BE2C (cell line): ENCODE results near the gene BLID.

Experiments
- DNase-seq: peaks from one replicate; pipeline ENCODE4 v3.0.0-alpha.2; 2020
- H3K27me3 ChIP-seq: fragments of 250-450 bp; sonication (Bioruptor Pico); 2 replicates; pipeline ENCODE4 v1.5.1; 2020; ENCODE audit warnings: mild to moderate bottlenecking
- H3K36me3 ChIP-seq: fragments of 250-450 bp; sonication (Bioruptor Pico); 2 replicates; pipeline ENCODE4 v1.5.1; 2020; ENCODE audit warnings: mild to moderate bottlenecking
- H3K4me1 ChIP-seq: fragments of 250-450 bp; sonication (Bioruptor Pico); 2 replicates; pipeline ENCODE4 v1.5.1; 2020
- H3K4me3 ChIP-seq: 2 replicates; pipeline ENCODE4 v1.5.1; 2011; ENCODE audit warnings: low read depth, low read length
- H3K9me3 ChIP-seq: fragments of 250-450 bp; sonication (Bioruptor Pico); 2 replicates; pipeline ENCODE4 v1.5.1; 2020
- TF ChIP-seq, protein P1 (sequence below): IDR thresholded peaks from 2 replicates; pipeline ENCODE4 v1.5.1; 2012; ENCODE audit warnings: mild to moderate bottlenecking, low read depth, low read length

The BLID gene

DNA sequence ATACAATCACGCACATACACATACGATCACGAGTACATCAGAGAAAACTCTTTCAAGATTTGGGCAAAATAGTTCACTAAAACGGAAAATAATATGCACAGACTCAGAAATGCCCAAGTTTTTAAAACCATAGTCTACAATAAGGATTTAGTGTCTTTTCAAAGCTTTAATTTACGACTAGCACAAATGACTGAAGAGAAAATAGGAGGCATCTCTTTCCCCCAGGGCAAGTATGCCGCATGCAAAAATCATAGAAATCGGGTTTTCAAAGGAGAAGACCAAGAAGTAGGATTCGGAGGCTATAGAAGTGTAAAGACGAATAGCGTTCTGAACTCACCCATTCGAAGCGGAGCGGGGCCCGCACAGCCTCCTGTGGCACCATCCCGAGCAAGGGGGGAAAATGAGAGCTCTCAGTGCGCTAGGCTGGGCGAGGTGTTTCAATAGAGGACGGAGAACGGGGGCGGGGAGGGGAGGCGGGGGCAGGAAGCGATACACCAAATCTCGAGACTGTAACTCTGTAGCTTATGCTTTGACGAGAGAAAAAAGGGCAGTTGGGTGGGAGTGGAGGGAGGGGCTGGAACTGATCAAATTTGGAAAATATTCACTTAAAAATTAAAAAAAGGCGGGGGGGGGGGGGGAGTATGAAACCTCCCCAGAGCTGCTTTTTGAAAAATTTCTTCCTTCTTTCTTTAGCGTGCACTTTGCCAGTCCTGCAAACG is 15.8 kb downstream of the BLID start:
- no peaks in the 10 kb centered on the region for H3K36me3 ChIP-seq
- peak; percentile 33 for DNase-seq
- H3K4me3 ChIP-seq, result peak overlapping the region; percentile 68
- TF ChIP-seq, protein P1, sequence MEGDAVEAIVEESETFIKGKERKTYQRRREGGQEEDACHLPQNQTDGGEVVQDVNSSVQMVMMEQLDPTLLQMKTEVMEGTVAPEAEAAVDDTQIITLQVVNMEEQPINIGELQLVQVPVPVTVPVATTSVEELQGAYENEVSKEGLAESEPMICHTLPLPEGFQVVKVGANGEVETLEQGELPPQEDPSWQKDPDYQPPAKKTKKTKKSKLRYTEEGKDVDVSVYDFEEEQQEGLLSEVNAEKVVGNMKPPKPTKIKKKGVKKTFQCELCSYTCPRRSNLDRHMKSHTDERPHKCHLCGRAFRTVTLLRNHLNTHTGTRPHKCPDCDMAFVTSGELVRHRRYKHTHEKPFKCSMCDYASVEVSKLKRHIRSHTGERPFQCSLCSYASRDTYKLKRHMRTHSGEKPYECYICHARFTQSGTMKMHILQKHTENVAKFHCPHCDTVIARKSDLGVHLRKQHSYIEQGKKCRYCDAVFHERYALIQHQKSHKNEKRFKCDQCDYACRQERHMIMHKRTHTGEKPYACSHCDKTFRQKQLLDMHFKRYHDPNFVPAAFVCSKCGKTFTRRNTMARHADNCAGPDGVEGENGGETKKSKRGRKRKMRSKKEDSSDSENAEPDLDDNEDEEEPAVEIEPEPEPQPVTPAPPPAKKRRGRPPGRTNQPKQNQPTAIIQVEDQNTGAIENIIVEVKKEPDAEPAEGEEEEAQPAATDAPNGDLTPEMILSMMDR, result no peak
- peaks cover 8% of the 10 kb centered on the region for H3K27me3 ChIP-seq
- no peaks in the 10 kb centered on the region for H3K9me3 ChIP-seq
- H3K4me1 ChIP-seq, result peaks cover 3% of the 10 kb centered on the region; the same call in 1 of the 2 replicates

DNA sequence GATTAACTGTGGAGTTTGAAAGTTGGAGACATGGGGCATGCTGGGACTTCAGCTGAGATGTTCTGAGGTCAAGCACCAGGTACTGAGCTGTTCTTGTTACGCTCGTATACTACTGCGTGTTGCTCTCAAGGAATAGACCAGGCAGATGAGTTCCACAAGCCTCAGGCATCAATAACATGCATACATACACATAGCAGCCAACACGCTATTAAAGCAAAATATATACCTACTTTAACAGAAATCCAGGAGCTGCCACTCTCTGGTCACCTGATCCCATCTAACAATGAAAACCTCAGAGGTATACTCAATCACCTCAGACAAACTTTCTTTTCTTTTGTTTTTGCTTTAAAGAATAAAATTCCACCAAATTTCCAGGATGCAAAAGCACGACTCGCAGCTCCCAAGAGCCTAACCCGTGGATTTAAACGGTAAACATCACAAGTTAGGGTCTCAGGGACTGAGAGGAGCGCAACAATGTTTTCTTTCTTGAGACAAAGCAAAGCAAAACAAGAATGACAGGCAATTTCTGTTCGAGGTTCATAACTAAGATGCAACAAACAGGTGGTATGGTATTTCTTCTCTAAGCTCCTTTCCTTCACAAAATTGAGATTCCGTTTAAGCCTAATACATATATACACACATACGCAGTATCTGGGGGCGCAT is 16.5 kb downstream of the BLID start:
- H3K4me1 ChIP-seq, result peaks cover 3% of the 10 kb centered on the region; the same call in 1 of the 2 replicates
- peaks cover 8% of the 10 kb centered on the region for H3K27me3 ChIP-seq
- H3K36me3 ChIP-seq, result no peaks in the 10 kb centered on the region
- TF ChIP-seq, protein P1, result no peak
- DNase-seq, result no peak
- H3K4me3 ChIP-seq, result peak overlapping the region; percentile 68
- no peaks in the 10 kb centered on the region for H3K9me3 ChIP-seq

DNA sequence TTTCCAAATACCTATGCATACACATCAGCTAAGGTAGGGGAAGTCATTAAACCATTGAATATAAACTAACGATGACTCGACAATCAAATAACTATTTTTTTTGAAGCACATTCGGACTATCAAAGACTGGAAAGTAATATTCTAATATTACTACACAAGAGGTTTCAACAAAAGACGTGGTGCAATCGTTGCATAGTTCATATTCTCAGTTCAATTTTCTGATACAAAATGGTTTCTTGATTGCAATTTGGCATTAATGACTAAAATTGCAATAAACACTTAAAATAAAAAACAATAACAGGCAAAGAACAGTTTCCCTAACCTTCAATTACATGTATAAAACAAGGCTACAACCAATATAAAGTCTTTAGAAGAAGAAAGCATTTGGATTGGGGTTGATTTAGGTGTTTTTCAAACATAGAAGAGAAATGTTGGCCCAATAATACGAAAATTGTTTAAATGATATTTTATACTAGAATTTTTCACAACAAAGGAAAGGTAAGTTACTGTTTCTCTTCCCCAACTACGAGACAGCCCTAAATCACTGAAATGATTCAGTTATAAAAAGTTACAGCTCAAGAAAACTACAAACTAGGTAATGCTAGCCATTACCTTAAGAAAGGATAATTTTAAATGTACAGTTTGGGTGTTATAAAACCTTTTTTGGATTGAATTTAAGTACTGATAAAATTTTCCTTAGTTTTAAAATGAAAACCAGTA is 17.6 kb downstream of the BLID start:
- H3K4me3 ChIP-seq, result peak overlapping the region; percentile 68

DNA sequence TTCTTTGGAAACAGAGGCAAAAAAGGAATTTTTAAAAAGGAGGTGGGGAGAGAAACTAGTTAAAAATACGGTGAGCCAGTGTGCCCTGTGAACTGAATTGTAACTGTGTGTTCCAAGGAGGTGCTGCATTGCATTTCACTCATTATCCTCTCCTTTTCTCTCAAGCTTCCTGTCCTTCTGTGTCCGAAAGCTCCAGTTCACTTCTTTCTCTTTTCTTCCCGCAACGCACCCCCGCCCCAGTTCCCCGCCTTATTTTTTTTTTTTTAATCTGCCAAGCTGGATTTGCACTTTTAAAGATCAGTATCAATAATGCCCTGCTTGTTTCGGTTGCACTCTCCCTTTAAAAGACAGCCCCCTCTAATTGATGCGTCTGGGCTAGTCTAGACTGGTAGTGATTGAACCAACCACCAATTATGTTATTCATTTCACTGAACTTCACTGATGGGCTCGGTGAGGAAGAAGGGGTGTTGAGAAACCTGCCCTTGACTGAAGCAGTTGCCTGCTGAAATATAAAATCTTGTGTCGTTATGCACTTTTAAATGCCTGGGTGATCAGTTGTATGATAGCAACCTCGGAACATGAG is 18.5 kb downstream of the BLID start:
- TF ChIP-seq, protein P1, result no peak
- H3K27me3 ChIP-seq, result peaks cover 8% of the 10 kb centered on the region
- peak; percentile 11 for DNase-seq
- H3K4me3 ChIP-seq, result peak overlapping the region; percentile 68
- H3K36me3 ChIP-seq, result no peaks in the 10 kb centered on the region
- peaks cover 3% of the 10 kb centered on the region; the same call in 1 of the 2 replicates for H3K4me1 ChIP-seq
- H3K9me3 ChIP-seq, result no peaks in the 10 kb centered on the region

More for the DNA sequence above, 17.6 kb downstream of the BLID start:
- Histone ChIP-seq H3K4me1 (peaks cover 3% of the 10 kb centered on the region; the same call in 1 of the 2 replicates), H3K9me3 (no peaks in the 10 kb centered on the region), H3K27me3 (peaks cover 8% of the 10 kb centered on the region), H3K36me3 (no peaks in the 10 kb centered on the region)
- no peak for DNase-seq
- TF ChIP-seq, protein P1, result no peak

DNA sequence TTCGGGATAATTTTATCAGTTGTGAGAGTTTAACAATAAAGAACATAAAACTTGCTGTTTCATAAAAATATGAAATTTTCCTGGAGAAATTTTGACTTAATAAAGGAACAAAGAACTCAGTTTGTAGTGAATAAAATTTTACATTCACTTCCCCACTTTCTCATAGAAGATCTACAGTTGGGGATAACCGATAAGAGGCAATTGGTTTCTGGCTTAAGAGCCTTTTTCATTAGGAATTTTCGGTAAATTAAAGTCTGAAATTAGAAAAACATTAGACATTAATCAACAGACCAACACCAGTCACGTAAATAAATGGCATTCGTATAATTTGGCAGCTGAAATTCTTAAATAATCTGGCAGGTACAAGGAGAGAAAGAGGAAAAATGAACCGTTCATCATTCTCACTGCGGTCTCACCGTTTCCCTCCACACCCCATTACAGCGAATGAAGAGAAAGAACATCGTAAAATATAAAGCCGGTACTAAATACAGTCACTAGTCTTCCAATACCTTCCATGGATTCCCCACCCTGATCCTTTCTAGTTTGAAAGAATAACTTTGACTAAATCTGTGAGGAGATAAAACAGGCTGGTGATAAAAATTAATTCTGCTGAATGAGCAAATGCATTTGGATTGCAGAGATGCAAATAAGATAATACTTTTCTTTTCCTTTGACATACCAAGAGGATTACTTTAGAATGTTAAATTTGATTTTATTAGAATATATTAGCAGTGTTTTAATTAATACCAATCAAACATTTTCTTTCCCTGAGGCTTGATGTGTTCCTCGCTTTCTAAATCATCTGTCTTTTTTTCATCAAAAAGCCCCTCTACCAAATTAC is 19.5 kb downstream of the BLID start:
- H3K36me3 ChIP-seq, result no peaks in the 10 kb centered on the region
- DNase-seq, result no peak

More for the DNA sequence above, 19.5 kb downstream of the BLID start:
- Histone ChIP-seq H3K4me3 (peak overlapping the region; percentile 68; the same call in 1 of the 2 replicates), H3K27me3 (peaks cover 8% of the 10 kb centered on the region), H3K4me1 (peaks cover 2% of the 10 kb centered on the region; the same call in 1 of the 2 replicates), H3K9me3 (no peaks in the 10 kb centered on the region)
- TF ChIP-seq, protein P1, result no peak
